GM19467 (cell line): ENCODE data around the gene KDM4C.

ENCODE experiments used
- ATAC-seq: cut with Tn5 transposase; IDR thresholded peaks from one replicate; pipeline ENCODE4 v1.9.1; 2021; ENCODE audit warnings: mild to moderate bottlenecking, moderate library complexity; ENCODE audit not compliant: unreplicated experiment

The KDM4C gene

GRCh38 chr9:7186175-7186574 is 428.4 kb downstream of the KDM4C start:
- ATAC-seq, result no peak

GRCh38 chr9:7192266-7192665 is 434.5 kb downstream of the KDM4C start:
- ATAC-seq, result no peak

- ATAC-seq, result no peak
Measured at GRCh38 chr9:7195526-7195925, 437.8 kb downstream of the KDM4C start.

- no peak for ATAC-seq
Measured at GRCh38 chr9:7196467-7196866, 438.7 kb downstream of the KDM4C start.

- ATAC-seq, result no peak
Measured at GRCh38 chr9:7201196-7201595, 443.4 kb downstream of the KDM4C start.

GRCh38 chr9:7205806-7206205 is 448.0 kb downstream of the KDM4C start:
- ATAC-seq, result no peak

GRCh38 chr9:7206221-7206758 is 448.5 kb downstream of the KDM4C start:
- ATAC-seq, result no peak

GRCh38 chr9:7209016-7209715 is 451.4 kb downstream of the KDM4C start:
- ATAC-seq, result no peak

- ATAC-seq, result no peak
Measured at GRCh38 chr9:7209990-7210389, 452.2 kb downstream of the KDM4C start.

- no peak for ATAC-seq
Measured at GRCh38 chr9:7210854-7211637, 453.3 kb downstream of the KDM4C start.

GRCh38 chr9:7211657-7212056 is 453.9 kb downstream of the KDM4C start:
- ATAC-seq, result no peak

- no peak for ATAC-seq
Measured at GRCh38 chr9:7212101-7212500, 454.3 kb downstream of the KDM4C start.

GRCh38 chr9:7216004-7216841 is 458.4 kb downstream of the KDM4C start:
- ATAC-seq, result no peak

- no peak for ATAC-seq
Measured at GRCh38 chr9:7223981-7224380, 466.2 kb downstream of the KDM4C start.
